ENCODE measurements around the gene KCNJ10.
A peak's percentile ranks its signal among the peaks of the same experiment; 100 is the strongest.

The KCNJ10 gene

GRCh38 chr1:160082926-160083325 lies 13.0 kb upstream of the KCNJ10 start:
- no peak for DNase-seq

- DNase-seq, result no peak
Observed at GRCh38 chr1:160082487-160082886, 12.5 kb upstream of the KCNJ10 start.

GRCh38 chr1:160081261-160081936 lies 11.4 kb upstream of the KCNJ10 start, which contains the start of gene KCNJ9:
Gene KCNJ9, plus strand, starts transcription at chr1:160081538. Its CDS starts 2,493 bp downstream, at chr1:160084031.
- DNase-seq, result no peak

- DNase-seq, result no peak
Observed at GRCh38 chr1:160080381-160081100, 10.6 kb upstream of the KCNJ10 start.

GRCh38 chr1:160079448-160079847 lies 9.5 kb upstream of the KCNJ10 start:
- no peak for DNase-seq

- peak; percentile 71 for DNase-seq
Observed at GRCh38 chr1:160078512-160079195, 8.7 kb upstream of the KCNJ10 start.

- DNase-seq, result no peak
Observed at GRCh38 chr1:160077486-160077885, 7.5 kb upstream of the KCNJ10 start.

- DNase-seq, result no peak
Observed at GRCh38 chr1:160076295-160076694, 6.3 kb upstream of the KCNJ10 start.

- no peak for DNase-seq
Observed at GRCh38 chr1:160075836-160076235, 5.9 kb upstream of the KCNJ10 start.

GRCh38 chr1:160074865-160075264 lies 4.9 kb upstream of the KCNJ10 start:
- no peak for DNase-seq

- no peak for DNase-seq
Observed at GRCh38 chr1:160071289-160071688, 1.3 kb upstream of the KCNJ10 start.

GRCh38 chr1:160070243-160071163 lies 543 bp upstream of the KCNJ10 start:
- peak; percentile 79 for DNase-seq

- DNase-seq, result no peak
Observed at GRCh38 chr1:160068225-160068624, 1.7 kb downstream of the KCNJ10 start.

- no peak for DNase-seq
Observed at GRCh38 chr1:160066829-160067745, 2.9 kb downstream of the KCNJ10 start.

- DNase-seq, result no peak
Observed at GRCh38 chr1:160064746-160065145, 5.2 kb downstream of the KCNJ10 start.

- no peak for DNase-seq
Observed at GRCh38 chr1:160064164-160064563, 5.8 kb downstream of the KCNJ10 start.

GRCh38 chr1:160063176-160063575 lies 6.8 kb downstream of the KCNJ10 start:
- no peak for DNase-seq

- no peak for DNase-seq
Observed at GRCh38 chr1:160062230-160062532, 7.8 kb downstream of the KCNJ10 start.

GRCh38 chr1:160061369-160062229 lies 8.4 kb downstream of the KCNJ10 start:
- DNase-seq, result no peak

- DNase-seq, result no peak
Observed at GRCh38 chr1:160058087-160058486, 11.9 kb downstream of the KCNJ10 start.

- DNase-seq, result no peak
Observed at GRCh38 chr1:160056648-160057169, 13.3 kb downstream of the KCNJ10 start.
